Measurements from ENCODE around the gene PDCD2L.

DNA sequence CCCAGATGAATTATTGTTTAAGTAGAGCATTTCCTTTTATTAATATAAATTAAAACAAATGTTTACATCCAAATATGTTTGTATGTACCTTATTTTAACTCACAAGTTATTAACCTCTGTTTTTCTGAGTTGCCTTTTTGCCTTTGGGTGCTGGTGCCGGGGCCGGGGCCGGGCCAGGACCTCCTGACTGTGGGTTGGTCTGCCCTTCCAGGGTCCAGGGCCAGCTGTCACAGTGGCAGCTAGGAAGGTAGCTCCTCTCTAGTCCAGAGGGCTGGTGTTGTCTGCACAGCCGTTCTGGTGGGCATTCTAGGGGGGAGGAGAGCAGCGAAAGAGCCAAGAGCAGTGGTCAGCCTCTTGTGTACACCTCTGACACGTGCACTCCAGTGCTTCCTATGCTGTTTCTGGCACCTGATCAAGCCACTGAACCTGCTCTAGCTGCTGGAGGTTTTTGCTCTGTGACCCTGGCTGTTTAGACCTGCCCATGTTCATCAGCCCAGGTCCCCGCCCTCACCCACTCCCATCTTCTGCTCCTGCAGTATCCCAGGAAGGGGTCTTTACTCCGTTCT, 22.0 kb downstream of the PDCD2L start:
- TF ChIP-seq, protein P1, sequence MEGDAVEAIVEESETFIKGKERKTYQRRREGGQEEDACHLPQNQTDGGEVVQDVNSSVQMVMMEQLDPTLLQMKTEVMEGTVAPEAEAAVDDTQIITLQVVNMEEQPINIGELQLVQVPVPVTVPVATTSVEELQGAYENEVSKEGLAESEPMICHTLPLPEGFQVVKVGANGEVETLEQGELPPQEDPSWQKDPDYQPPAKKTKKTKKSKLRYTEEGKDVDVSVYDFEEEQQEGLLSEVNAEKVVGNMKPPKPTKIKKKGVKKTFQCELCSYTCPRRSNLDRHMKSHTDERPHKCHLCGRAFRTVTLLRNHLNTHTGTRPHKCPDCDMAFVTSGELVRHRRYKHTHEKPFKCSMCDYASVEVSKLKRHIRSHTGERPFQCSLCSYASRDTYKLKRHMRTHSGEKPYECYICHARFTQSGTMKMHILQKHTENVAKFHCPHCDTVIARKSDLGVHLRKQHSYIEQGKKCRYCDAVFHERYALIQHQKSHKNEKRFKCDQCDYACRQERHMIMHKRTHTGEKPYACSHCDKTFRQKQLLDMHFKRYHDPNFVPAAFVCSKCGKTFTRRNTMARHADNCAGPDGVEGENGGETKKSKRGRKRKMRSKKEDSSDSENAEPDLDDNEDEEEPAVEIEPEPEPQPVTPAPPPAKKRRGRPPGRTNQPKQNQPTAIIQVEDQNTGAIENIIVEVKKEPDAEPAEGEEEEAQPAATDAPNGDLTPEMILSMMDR (IDR thresholded peaks at IDR 0.05; ENCODE audit: poor library complexity): no peak
- no peak for TF ChIP-seq EZH2phosphoT487 (IDR thresholded peaks at IDR 0.05; ENCODE audit: low read depth, severe bottlenecking, unreplicated experiment)
- TF ChIP-seq EZH2 (IDR thresholded peaks at IDR 0.05; ENCODE audit: borderline replicate concordance): no peak

All from hepatocyte (in vitro differentiated cells).